Stimulated activated CD4-positive, alpha-beta T cell treated with anti-CD3 and anti-CD28 coated beads, Interleukin-12 subunit alpha, Interleukin-12 subunit beta, amount 100 ng/mL, for 48 hours (primary cell): ENCODE data around the gene TENT5C.

ENCODE experiments used
- DNase-seq, 3 donors: peaks; one replicate each; pipeline ENCODE4 v3.0.0-alpha.2; 2020; ENCODE audit warnings: low read depth in 2 of 3, low spot score in 1 of 3

The TENT5C gene

GRCh38 chr1:117572546-117572945 lies 33.3 kb upstream of the TENT5C start:
- DNase-seq: no peak

DNA sequence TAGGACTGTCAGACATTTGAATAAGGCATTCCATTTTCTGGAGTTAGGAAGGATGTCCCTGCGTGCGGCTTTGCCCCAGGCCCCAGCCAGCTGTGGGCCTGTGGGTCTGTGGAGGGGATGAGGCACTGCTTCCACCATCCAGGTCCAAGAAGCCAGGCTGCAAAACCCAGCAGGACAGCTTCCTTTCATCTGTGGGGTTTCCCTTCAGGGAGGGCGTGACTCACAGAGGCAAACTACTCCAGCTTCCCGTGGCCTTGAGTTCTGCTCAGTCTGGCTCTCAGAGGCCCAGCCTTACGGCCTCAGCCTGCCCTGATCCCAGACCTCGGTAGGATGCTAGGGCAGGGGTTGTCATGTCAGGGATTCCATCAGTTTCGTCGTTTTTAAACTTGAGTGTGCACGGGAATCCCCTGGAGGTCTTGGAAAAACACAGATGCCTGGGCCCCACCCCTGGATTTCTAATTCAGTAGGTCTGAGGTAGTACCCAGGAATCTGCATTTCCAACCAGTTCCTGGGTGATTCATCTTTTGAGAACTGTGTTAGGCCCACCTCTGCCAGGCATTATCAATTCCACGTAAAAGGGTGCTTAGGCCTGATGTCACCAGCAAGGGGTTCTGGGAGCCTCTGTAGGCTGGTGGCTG lies 32.3 kb upstream of the TENT5C start:
- DNase-seq: no peak

DNA sequence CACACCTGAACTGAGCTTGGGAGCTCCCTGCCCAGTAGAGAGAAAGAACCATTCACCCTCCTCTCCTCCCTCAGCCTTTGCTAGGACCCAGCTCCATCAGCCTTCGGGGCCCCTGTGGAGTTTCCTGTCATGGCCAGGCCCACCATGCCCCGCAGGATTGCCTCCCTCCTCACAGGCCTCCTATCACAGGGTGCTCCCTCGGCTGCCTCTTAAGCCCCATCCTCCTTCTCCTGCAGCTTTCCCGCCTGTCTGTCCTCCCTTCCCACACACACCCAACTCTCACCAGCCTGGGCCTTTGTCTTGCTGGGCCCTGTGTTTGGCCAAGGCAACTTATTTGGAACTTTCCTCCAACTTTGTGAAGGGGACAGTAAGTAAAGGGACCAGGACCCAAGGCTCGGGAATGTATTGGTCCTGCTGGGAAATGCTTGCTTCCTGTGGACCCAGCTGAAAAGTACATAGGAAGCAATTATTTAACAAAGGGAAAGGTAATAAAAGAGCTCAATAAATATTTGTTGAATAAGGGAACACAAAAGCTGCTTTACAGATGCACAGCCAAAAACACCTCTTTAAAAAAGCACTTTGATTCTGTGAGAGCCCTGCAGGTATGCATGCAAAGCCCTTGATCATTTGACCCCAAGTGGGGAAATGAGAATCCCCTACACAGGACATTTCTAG lies 31.6 kb upstream of the TENT5C start:
- no peak for DNase-seq

DNA sequence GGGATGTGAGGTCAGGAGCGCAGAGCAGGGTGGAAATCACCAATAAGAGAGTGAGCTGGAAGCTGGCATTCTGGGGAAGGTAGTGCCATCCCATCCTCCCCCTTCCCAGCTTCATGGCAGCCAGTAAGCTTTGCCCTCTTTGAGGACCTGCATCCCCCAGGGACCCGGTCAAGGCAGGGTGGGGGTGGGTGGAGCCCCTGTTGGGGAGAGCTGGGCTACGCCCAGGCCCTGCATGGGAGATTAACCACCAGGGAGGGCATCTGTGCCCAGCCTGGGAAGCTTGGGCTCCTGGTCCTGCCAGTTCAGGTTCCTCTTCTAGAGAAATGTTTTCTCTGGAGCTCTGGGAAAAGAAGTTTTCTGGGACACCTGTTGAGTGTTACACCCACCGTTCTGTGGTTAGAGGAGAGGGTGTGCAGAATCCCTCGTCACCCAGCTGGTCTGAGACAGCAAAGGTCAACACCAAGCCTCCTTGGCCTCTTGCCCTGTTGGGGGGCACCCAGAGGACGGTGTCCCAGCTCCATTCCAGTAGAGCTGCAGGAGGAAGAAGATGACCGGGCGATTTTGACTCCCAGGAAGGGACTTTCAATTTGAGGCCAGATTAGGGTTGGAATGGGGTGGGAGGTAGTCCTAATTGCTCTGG lies 30.1 kb upstream of the TENT5C start:
- no peak for DNase-seq

- no peak for DNase-seq
Observed at GRCh38 chr1:117576236-117576635, 29.6 kb upstream of the TENT5C start.

GRCh38 chr1:117577191-117577885 lies 28.5 kb upstream of the TENT5C start:
- DNase-seq: no peak

- DNase-seq: no peak
Observed at GRCh38 chr1:117578466-117578865, 27.4 kb upstream of the TENT5C start.

GRCh38 chr1:117579221-117579906 lies 26.5 kb upstream of the TENT5C start:
- no peak for DNase-seq

DNA sequence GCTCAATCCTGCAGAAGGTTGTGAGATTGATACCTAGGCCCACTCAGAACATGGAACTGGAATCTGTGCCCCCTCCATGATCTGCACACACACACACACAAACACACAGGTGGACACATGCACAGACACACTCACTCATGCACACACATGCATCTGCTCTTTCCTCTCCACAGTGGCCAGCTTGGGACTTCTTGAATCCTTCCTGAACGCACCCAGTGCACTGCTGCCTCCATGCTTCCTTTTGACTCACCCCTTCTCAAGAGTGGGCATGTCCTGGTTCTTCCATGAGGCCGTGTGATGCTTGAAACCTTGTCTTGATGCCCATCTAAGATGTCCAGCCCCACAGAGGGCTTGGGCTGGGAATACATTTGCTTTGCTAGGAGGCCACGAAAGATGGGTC lies 25.4 kb upstream of the TENT5C start:
- DNase-seq: no peak

DNA sequence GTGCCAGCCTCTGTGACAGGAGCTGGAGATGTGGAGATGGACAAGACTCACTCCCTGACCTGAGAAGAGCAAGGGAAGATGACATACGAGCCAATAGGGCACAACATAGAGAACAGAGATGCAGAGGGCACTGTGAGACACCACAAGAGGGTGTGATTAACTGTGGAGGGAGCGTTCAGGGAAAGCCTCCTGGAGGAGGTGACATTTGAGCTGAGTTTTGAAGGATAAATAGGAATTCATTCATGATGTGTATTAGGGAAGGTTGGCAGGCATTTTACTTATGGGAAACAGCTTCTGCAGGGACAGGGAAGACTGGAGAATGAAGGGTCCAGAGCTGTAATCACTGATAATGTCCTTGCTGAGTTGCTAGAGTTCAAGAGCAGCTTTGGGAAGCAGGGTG lies 25.0 kb upstream of the TENT5C start:
- no peak for DNase-seq

DNA sequence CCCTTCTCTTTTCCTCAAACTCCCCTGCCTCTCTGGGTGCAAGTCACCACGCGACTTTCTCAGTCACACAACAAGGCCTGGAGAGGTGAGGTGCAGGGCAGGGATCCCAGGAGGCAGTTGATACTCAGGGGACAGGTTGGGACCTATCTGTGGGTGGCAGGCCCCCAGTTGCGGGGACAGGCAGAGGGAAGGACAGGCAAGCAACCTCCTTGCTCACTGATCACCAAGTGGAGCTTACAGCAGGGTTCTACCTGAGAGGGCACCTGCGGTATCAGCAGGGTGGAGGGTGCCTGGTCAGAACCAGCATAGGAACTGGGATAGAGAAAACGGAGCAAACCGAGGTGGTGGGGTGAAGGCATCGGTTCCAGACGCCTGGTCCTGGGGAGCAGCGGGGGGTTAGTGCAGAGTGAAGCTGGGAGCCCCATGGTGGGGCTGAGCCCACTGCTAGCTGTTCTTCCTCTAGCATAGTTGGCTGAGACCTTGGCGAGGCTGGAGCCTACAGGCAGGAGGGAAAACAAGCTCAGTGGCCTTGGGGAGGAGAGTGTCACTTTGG lies 24.4 kb upstream of the TENT5C start:
- no peak for DNase-seq

DNA sequence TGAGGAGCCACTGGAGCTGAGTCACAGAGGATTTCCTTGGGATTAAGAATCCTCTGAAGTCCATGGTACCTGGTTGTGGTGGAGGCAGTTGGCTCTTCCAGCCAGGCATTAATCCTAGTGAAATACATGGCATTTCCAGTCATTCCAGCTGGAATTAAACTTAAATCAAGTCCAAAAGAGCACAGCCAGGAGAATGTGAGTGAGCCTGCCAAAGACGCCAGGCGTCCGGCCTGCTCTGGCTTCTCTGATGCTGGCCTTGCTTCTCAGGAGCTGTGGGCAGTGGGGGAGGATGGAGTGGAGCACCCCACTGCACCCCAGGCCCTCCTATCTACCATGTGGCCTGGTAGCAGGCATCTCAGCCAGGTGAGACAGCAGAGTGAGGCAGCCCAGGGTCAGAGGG lies 23.4 kb upstream of the TENT5C start:
- no peak for DNase-seq

DNA sequence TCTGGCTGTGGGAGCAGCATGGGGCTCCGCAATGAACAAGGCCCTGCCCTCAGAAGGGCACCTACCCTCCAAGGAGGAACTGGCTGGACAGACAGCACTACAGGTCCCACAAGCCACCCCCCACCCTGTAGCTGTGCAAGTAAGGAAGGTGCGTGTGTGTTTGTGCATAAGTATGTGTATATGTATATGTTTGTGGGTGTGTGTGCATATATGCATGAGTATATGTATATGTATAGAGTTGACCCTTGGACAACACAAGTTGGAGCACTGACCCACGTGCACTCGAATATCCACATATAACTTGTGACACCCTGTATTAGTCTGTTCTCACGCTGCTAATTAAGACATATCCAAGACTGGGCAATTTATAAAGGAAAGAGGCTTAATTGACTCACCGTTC lies 22.6 kb upstream of the TENT5C start:
- DNase-seq: no peak

DNA sequence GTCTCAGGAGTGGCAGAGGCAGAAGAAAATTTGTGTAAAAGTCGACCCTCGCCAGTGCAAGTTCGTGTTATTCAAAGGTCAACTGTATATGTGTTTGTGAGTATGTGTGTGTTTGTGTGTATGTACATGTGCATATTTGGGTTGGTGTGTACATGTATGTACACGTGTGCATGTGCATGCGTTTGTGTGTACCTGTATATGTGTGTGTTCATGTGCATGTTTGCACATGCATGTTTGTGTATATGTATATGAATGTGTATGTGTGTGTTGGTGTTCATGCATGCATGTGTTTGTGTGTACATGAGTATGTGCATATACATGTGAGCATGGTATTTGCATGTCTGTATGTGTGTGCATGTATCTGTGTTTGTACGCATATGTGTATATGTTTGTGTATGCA lies 21.7 kb upstream of the TENT5C start:
- DNase-seq: no peak

- DNase-seq: no peak
Observed at GRCh38 chr1:117585086-117585485, 20.8 kb upstream of the TENT5C start.

DNA sequence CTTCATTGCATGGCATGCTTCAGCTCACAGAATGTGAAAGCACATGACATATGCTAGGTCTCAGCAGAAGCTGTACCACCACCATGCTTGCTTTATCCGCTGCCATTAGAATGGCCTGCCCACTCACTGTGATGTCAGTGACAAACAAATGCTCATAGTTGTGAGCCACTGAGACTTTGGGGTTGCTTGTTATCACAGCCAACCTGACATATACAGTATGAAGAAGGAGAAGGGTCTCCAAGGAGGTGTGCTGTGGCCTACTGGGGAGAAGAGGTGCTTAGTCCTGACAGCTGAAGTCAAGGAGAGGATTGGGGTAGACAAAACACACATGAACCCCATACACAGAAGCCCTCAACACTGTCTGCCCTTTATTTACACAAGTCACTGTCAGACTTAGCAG lies 19.5 kb upstream of the TENT5C start:
- no peak for DNase-seq

- no peak for DNase-seq
Observed at GRCh38 chr1:117586747-117587498, 18.9 kb upstream of the TENT5C start.

DNA sequence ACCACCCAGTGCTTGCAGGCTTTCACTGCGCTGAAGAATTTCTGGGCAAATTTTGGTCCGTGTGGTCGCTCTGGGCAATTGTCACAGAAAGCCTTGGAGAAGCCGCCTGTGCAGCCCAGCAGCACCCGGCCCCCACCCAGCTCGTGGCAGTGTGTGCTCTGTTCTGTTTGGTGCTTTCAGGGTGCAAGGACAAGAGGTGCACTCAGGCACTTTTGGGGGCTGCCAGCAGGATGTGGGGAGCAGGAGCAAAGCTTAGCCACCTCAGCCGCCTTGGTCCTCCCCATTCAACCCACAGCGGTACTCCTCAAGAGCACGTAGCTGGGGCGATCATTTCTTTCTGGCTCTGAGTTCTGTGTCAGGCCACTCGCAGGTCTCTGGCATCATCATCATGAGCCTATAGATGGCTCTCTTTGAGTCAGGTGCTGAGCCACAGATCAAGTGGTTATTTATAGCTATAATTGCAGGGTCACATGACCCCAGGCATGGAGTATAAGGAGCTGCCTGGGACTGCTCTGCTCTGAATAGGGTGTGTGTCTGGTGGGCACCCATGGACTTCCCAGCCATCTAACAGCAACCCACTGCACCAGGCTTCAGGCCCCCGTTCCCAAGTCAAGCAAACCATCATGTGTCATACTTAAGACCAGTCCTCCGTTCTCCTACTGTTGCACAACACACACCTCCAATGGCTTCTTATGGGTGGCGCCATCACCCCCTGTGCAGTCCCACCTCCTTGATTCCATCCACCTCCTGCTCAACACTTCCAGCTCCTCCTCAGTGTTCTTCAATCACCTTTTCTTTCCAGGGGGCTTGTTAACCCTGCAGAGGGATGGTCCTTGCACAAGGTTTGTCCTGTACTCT lies 18.1 kb upstream of the TENT5C start:
- DNase-seq: no peak

GRCh38 chr1:117589544-117589943 lies 16.3 kb upstream of the TENT5C start:
- DNase-seq: no peak
